Right forelimb (tissue), 1 donor: ENCODE results near the gene LLCFC1.

ENCODE experiments used
- DNase-seq: peaks from one replicate; pipeline ENCODE4 v3.0.0-alpha.2; 2018

LLCFC1 gene

GRCh38 chr7:142913051-142913450, 26.2 kb upstream of the LLCFC1 start:
- DNase-seq = no peak

GRCh38 chr7:142913566-142913965, 25.7 kb upstream of the LLCFC1 start:
- DNase-seq = no peak

GRCh38 chr7:142914121-142914520, 25.2 kb upstream of the LLCFC1 start:
- DNase-seq = no peak

- no peak for DNase-seq
Observed at GRCh38 chr7:142915315-142915714, 24.0 kb upstream of the LLCFC1 start.

- no peak for DNase-seq
Observed at GRCh38 chr7:142916508-142916907, 22.8 kb upstream of the LLCFC1 start.

GRCh38 chr7:142917447-142917846, 21.8 kb upstream of the LLCFC1 start:
- DNase-seq = no peak

- no peak for DNase-seq
Observed at GRCh38 chr7:142918901-142919300, 20.4 kb upstream of the LLCFC1 start.

- DNase-seq = no peak
Observed at GRCh38 chr7:142919656-142920055, 19.6 kb upstream of the LLCFC1 start.

GRCh38 chr7:142923391-142923790, 15.9 kb upstream of the LLCFC1 start:
- DNase-seq = no peak

- DNase-seq = no peak
Observed at GRCh38 chr7:142925413-142925812, 13.9 kb upstream of the LLCFC1 start.

GRCh38 chr7:142927085-142927745, 12.1 kb upstream of the LLCFC1 start:
- no peak for DNase-seq

GRCh38 chr7:142927949-142928348, 11.3 kb upstream of the LLCFC1 start:
- DNase-seq = no peak

GRCh38 chr7:142930126-142930730, 9.1 kb upstream of the LLCFC1 start:
- no peak for DNase-seq

GRCh38 chr7:142932386-142933091, 6.7 kb upstream of the LLCFC1 start:
- no peak for DNase-seq

- DNase-seq = no peak
Observed at GRCh38 chr7:142933092-142933475, 6.2 kb upstream of the LLCFC1 start.

- DNase-seq = no peak
Observed at GRCh38 chr7:142933624-142934023, 5.7 kb upstream of the LLCFC1 start, which contains the start of gene TRPV5. TSS of gene TRPV5 (minus strand) at chr7:142933746. CDS start at chr7:142933459, 287 bp downstream.

GRCh38 chr7:142934056-142934455, 5.2 kb upstream of the LLCFC1 start:
- no peak for DNase-seq

GRCh38 chr7:142935941-142936565, 3.2 kb upstream of the LLCFC1 start:
- no peak for DNase-seq

GRCh38 chr7:142938611-142939010, 673 bp upstream of the LLCFC1 start:
- no peak for DNase-seq

- DNase-seq = no peak
Observed at GRCh38 chr7:142940966-142941535, 1.8 kb downstream of the LLCFC1 start.

GRCh38 chr7:142941541-142941940, 2.3 kb downstream of the LLCFC1 start:
- DNase-seq = no peak

GRCh38 chr7:142942746-142943145, 3.5 kb downstream of the LLCFC1 start:
- no peak for DNase-seq

GRCh38 chr7:142943706-142944268, 4.5 kb downstream of the LLCFC1 start:
- no peak for DNase-seq
